ENCODE measurements around the gene LGR6.

Gene LGR6

GRCh38 chr1:202241376-202242079, 47.9 kb downstream of the LGR6 start:
- Histone ChIP-seq H3K9me3 (ENCODE audit: control insufficient read depth, insufficient read depth, low read depth, low read length) (no peaks in the 10 kb centered on the region), H3K36me3 (ENCODE audit: control insufficient read depth in 2 of 2, insufficient read depth in 1 of 2, low read length in 2 of 2) (no peaks in the 10 kb centered on the region), H3K27ac (ENCODE audit: extremely low read depth, low read depth, low read length) (no peak overlapping the region), H3K4me1 (ENCODE audit: control insufficient read depth, insufficient read depth, low read length) (peaks cover 4% of the 10 kb centered on the region; the same call in 1 of the 2 replicates), H3K4me3 (ENCODE audit: low read depth, low read length) (no peak overlapping the region)
- ChIA-PET CTCF (interaction anchor here (0.5 to 1.4 kb wide), 7 partner anchors 10 to 179 kb away, joined by 3 to 6 read pairs (median 3); partner anchors contain the start of gene LGR6), POLR2A (no interaction called here)
- TF ChIP-seq WT1 (tag by site-specific recombination; IDR thresholded peaks at IDR 0.05) = no peak
- no peak for TF ChIP-seq ZNF10 (tag by site-specific recombination; IDR thresholded peaks at IDR 0.05)
- TF ChIP-seq HIC1 (tag by site-specific recombination; IDR thresholded peaks at IDR 0.05) = no peak
- TF ChIP-seq ZNF658 (tag by site-specific recombination; IDR thresholded peaks at IDR 0.05) = no peak
- TF ChIP-seq PRDM6 (tag by site-specific recombination; IDR thresholded peaks at IDR 0.05) = no peak
- TF ChIP-seq ZNF341 (tag by site-specific recombination; IDR thresholded peaks at IDR 0.05; ENCODE audit: low read depth) = peak; percentile 61
- TF ChIP-seq KLF9 (tag by site-specific recombination; IDR thresholded peaks at IDR 0.05; ENCODE audit: low read depth) = no peak

GRCh38 chr1:202242080-202242419, 48.5 kb downstream of the LGR6 start:
- ChIA-PET CTCF (interaction anchor here (0.5 to 1.1 kb wide), 3 partner anchors 10 to 73 kb away, joined by 3 read pairs; no protein-coding TSS in a partner anchor), POLR2A (no interaction called here)
- TF ChIP-seq ZNF768 (tag by site-specific recombination; IDR thresholded peaks at IDR 0.05) (peak; percentile 48; the same call in 1 of the 2 replicates), ZNF664 (tag by site-specific recombination; IDR thresholded peaks at IDR 0.05) (peak; percentile 77), ZNF777 (tag by site-specific recombination; IDR thresholded peaks at IDR 0.05; ENCODE audit: borderline replicate concordance) (no peak), ZNF324 (tag by site-specific recombination; IDR thresholded peaks at IDR 0.05) (no peak), OSR2 (tag by site-specific recombination; IDR thresholded peaks at IDR 0.05) (no peak)
- Histone ChIP-seq H3K4me3 (ENCODE audit: low read depth, low read length) (no peak overlapping the region), H3K36me3 (ENCODE audit: control insufficient read depth in 2 of 2, insufficient read depth in 1 of 2, low read length in 2 of 2) (no peaks in the 10 kb centered on the region), H3K4me1 (ENCODE audit: control insufficient read depth, insufficient read depth, low read length) (peaks cover under 1% of the 10 kb centered on the region; the same call in 1 of the 2 replicates), H3K9me3 (ENCODE audit: control insufficient read depth, insufficient read depth, low read depth, low read length) (no peaks in the 10 kb centered on the region), H3K27ac (ENCODE audit: extremely low read depth, low read depth, low read length) (no peak overlapping the region)

GRCh38 chr1:202243006-202243405, 49.4 kb downstream of the LGR6 start:
- H3K27ac ChIP-seq (ENCODE audit: extremely low read depth, low read depth, low read length) = no peak overlapping the region
- no peaks in the 10 kb centered on the region for H3K9me3 ChIP-seq (ENCODE audit: control insufficient read depth, insufficient read depth, low read depth, low read length)
- no peaks in the 10 kb centered on the region for H3K4me1 ChIP-seq (ENCODE audit: control insufficient read depth, insufficient read depth, low read length)
- H3K4me3 ChIP-seq (ENCODE audit: low read depth, low read length) = no peak overlapping the region
- no peak for TF ChIP-seq ZBTB20 (tag by site-specific recombination; IDR thresholded peaks at IDR 0.05)
- no peak for TF ChIP-seq KLF10 (tag by site-specific recombination; IDR thresholded peaks at IDR 0.05)
- TF ChIP-seq HOXA7 (CRISPR knock-in tag; IDR thresholded peaks at IDR 0.05; ENCODE audit: borderline replicate concordance) = no peak
- TF ChIP-seq YY1 (tag by site-specific recombination; IDR thresholded peaks at IDR 0.05) = no peak
- TF ChIP-seq ZSCAN23 (tag by site-specific recombination; IDR thresholded peaks at IDR 0.05) = no peak
- TF ChIP-seq ZNF654 (tag by site-specific recombination; IDR thresholded peaks at IDR 0.05; ENCODE audit: low read depth) = no peak
- no peak for TF ChIP-seq ZNF530 (tag by site-specific recombination; IDR thresholded peaks at IDR 0.05; ENCODE audit: low read depth)
- no peak for TF ChIP-seq ZNF664 (tag by site-specific recombination; IDR thresholded peaks at IDR 0.05)
- no peak for TF ChIP-seq ZNF274 (IDR thresholded peaks at IDR 0.05; ENCODE audit: low read length)
- no peak for TF ChIP-seq ZNF274 (tag by site-specific recombination; IDR thresholded peaks at IDR 0.05; ENCODE audit: borderline replicate concordance)
- H3K36me3 ChIP-seq (ENCODE audit: control insufficient read depth in 2 of 2, insufficient read depth in 1 of 2, low read length in 2 of 2) = no peaks in the 10 kb centered on the region
- CTCF ChIA-PET = interaction anchor here (1.1 kb wide), 1 partner anchor 59 kb away, joined by 4 read pairs; no protein-coding TSS in a partner anchor
- POLR2A ChIA-PET = no interaction called here
